Mucosa of rectum (tissue), 2 donors: ENCODE results near the gene HMCN1.
"Not testable (repeated sequence)": the region's sequence is repeated elsewhere in the genome, so short reads cannot be mapped to it uniquely, and the experiment has no call there.

Source experiments
- H3K27ac ChIP-seq, 2 donors: one replicate each; pipeline ENCODE4 v1.7.0; 2013; ENCODE audit warnings: inconsistent platforms in 2 of 2, low read depth in 2 of 2, low read length in 2 of 2
- H3K27me3 ChIP-seq, 2 donors: one replicate each; pipeline ENCODE4 v1.7.0; 2013; ENCODE audit warnings: low read length in 2 of 2; ENCODE audit not compliant: control insufficient read depth in 2 of 2, insufficient read depth in 2 of 2
- H3K36me3 ChIP-seq, 2 donors: one replicate each; pipeline ENCODE4 v1.7.0; 2013; ENCODE audit warnings: low read length in 2 of 2; ENCODE audit not compliant: control insufficient read depth in 2 of 2, insufficient read depth in 2 of 2
- H3K4me1 ChIP-seq, 2 donors: one replicate each; pipeline ENCODE4 v1.7.0; 2013; ENCODE audit warnings: low read length in 2 of 2, mild to moderate bottlenecking in 1 of 2; ENCODE audit not compliant: control insufficient read depth in 2 of 2, insufficient read depth in 2 of 2
- H3K4me3 ChIP-seq, 2 donors: one replicate each; pipeline ENCODE4 v1.7.0; 2013; ENCODE audit warnings: low read length in 2 of 2
- H3K9ac ChIP-seq, 2 donors: one replicate each; pipeline ENCODE4 v1.7.0; 2013; ENCODE audit warnings: low read length in 2 of 2, low read depth in 1 of 2, mild to moderate bottlenecking in 1 of 2
- H3K9me3 ChIP-seq, 2 donors: one replicate each; pipeline ENCODE4 v1.7.0; 2013; ENCODE audit warnings: low read length in 2 of 2; ENCODE audit not compliant: control insufficient read depth in 2 of 2
- donor health status: healthy.
- donor health status: Normal muscosa, but diverticular disease.

The HMCN1 gene

GRCh38 chr1:186142916-186143315 is 408.7 kb downstream of the HMCN1 start:
- H3K36me3 ChIP-seq = no peaks in the 10 kb centered on the region
- H3K9me3 ChIP-seq = no peaks in the 10 kb centered on the region
- no peak overlapping the region for H3K4me3 ChIP-seq
- no peaks in the 10 kb centered on the region for H3K27me3 ChIP-seq
- H3K27ac ChIP-seq = no peak overlapping the region
- H3K9ac ChIP-seq = no peak overlapping the region
- no peaks in the 10 kb centered on the region for H3K4me1 ChIP-seq

- no peaks in the 10 kb centered on the region for H3K36me3 ChIP-seq
- H3K9me3 ChIP-seq = no peaks in the 10 kb centered on the region
- no peak overlapping the region for H3K27ac ChIP-seq
- H3K4me3 ChIP-seq = no peak overlapping the region
- H3K4me1 ChIP-seq = no peaks in the 10 kb centered on the region
- H3K27me3 ChIP-seq = no peaks in the 10 kb centered on the region
- no peak overlapping the region for H3K9ac ChIP-seq
Measured at GRCh38 chr1:186143481-186143880, 409.3 kb downstream of the HMCN1 start.

- Histone ChIP-seq H3K4me1 (no peaks in the 10 kb centered on the region), H3K36me3 (no peaks in the 10 kb centered on the region), H3K27ac (no peak overlapping the region), H3K27me3 (no peaks in the 10 kb centered on the region), H3K9me3 (no peaks in the 10 kb centered on the region), H3K4me3 (no peak overlapping the region), H3K9ac (no peak overlapping the region)
Measured at GRCh38 chr1:186144505-186144904, 410.3 kb downstream of the HMCN1 start.

GRCh38 chr1:186146974-186147373 is 412.8 kb downstream of the HMCN1 start:
- Histone ChIP-seq H3K27me3 (no peaks in the 10 kb centered on the region), H3K4me1 (no peaks in the 10 kb centered on the region), H3K9me3 (no peaks in the 10 kb centered on the region), H3K9ac (no peak overlapping the region), H3K36me3 (no peaks in the 10 kb centered on the region), H3K27ac (no peak overlapping the region), H3K4me3 (no peak overlapping the region)

GRCh38 chr1:186149591-186149990 is 415.4 kb downstream of the HMCN1 start:
- H3K27me3 ChIP-seq = no peaks in the 10 kb centered on the region
- H3K4me1 ChIP-seq = no peaks in the 10 kb centered on the region
- no peak overlapping the region for H3K9ac ChIP-seq
- no peaks in the 10 kb centered on the region for H3K9me3 ChIP-seq
- no peak overlapping the region for H3K4me3 ChIP-seq
- H3K27ac ChIP-seq = no peak overlapping the region
- H3K36me3 ChIP-seq = no peaks in the 10 kb centered on the region

- Histone ChIP-seq H3K36me3 (no peaks in the 10 kb centered on the region), H3K9ac (no peak overlapping the region), H3K27ac (no peak overlapping the region), H3K4me1 (no peaks in the 10 kb centered on the region), H3K27me3 (no peaks in the 10 kb centered on the region), H3K9me3 (no peaks in the 10 kb centered on the region), H3K4me3 (no peak overlapping the region)
Measured at GRCh38 chr1:186152227-186152619, 418.0 kb downstream of the HMCN1 start.

- Histone ChIP-seq H3K4me3 (no peak overlapping the region), H3K9ac (no peak overlapping the region), H3K4me1 (no peaks in the 10 kb centered on the region), H3K27ac (no peak overlapping the region), H3K9me3 (no peaks in the 10 kb centered on the region), H3K27me3 (no peaks in the 10 kb centered on the region), H3K36me3 (no peaks in the 10 kb centered on the region)
Measured at GRCh38 chr1:186152620-186153239, 418.5 kb downstream of the HMCN1 start.

- no peaks in the 10 kb centered on the region for H3K9me3 ChIP-seq
- no peak overlapping the region for H3K4me3 ChIP-seq
- no peaks in the 10 kb centered on the region for H3K4me1 ChIP-seq
- no peak overlapping the region for H3K9ac ChIP-seq
- H3K27me3 ChIP-seq = no peaks in the 10 kb centered on the region
- H3K36me3 ChIP-seq = no peaks in the 10 kb centered on the region
- no peak overlapping the region for H3K27ac ChIP-seq
Measured at GRCh38 chr1:186154651-186155050, 420.5 kb downstream of the HMCN1 start.

GRCh38 chr1:186155594-186155993 is 421.4 kb downstream of the HMCN1 start:
- H3K36me3 ChIP-seq = no peaks in the 10 kb centered on the region
- no peaks in the 10 kb centered on the region for H3K27me3 ChIP-seq
- no peak overlapping the region for H3K27ac ChIP-seq
- no peak overlapping the region for H3K4me3 ChIP-seq
- H3K4me1 ChIP-seq = no peaks in the 10 kb centered on the region
- no peak overlapping the region for H3K9ac ChIP-seq
- no peaks in the 10 kb centered on the region for H3K9me3 ChIP-seq

GRCh38 chr1:186162895-186163294 is 428.7 kb downstream of the HMCN1 start:
- H3K4me3 ChIP-seq, H3K9me3 ChIP-seq, H3K9ac ChIP-seq, H3K27ac ChIP-seq, H3K36me3 ChIP-seq, H3K4me1 ChIP-seq, H3K27me3 ChIP-seq: not testable (repeated sequence)

- Histone ChIP-seq H3K9me3 (no peaks in the 10 kb centered on the region), H3K27ac (no peak overlapping the region), H3K4me3 (no peak overlapping the region), H3K36me3 (no peaks in the 10 kb centered on the region), H3K4me1 (no peaks in the 10 kb centered on the region), H3K27me3 (no peaks in the 10 kb centered on the region), H3K9ac (no peak overlapping the region)
Measured at GRCh38 chr1:186164773-186165172, 430.6 kb downstream of the HMCN1 start.
